Neutrophil (primary cell): Measurements from ENCODE around the gene EXOC4.
A peak's percentile ranks its signal among the peaks of the same experiment; 100 is the strongest.

ENCODE experiments used
- H3K27ac ChIP-seq: fragments of 200-600 bp; sonication (generic); 2 replicates; pipeline ENCODE4 v1.5.1; 2016; ENCODE audit warnings: mild to moderate bottlenecking, moderate library complexity
- H3K27me3 ChIP-seq: fragments of 200-600 bp; sonication (generic); 2 replicates; pipeline ENCODE4 v1.6.0; 2016; ENCODE audit warnings: mild to moderate bottlenecking
- H3K36me3 ChIP-seq: fragments of 200-600 bp; sonication (generic); 2 replicates; pipeline ENCODE4 v1.5.1; 2017
- H3K4me1 ChIP-seq, 2 experiments: fragments of 200-600 bp in 1 of 2; sonication (generic) in 1 of 2; 1 replicate in 1 of 2; 2 replicates in 1 of 2; pipeline versions ENCODE4 v1.5.1 to v1.6.1; 2013 to 2016; ENCODE audit warnings: low read depth in 1 of 2, low read length in 1 of 2, mild to moderate bottlenecking in 1 of 2, moderate library complexity in 1 of 2; ENCODE audit not compliant: control insufficient read depth in 1 of 2, insufficient read depth in 1 of 2
- H3K4me3 ChIP-seq, 2 experiments: fragments of 200-600 bp in 1 of 2; sonication (generic) in 1 of 2; 1 replicate in 1 of 2; 2 replicates in 1 of 2; pipeline ENCODE4 v1.5.1; 2013 to 2016; ENCODE audit warnings: low read depth in 1 of 2, low read length in 1 of 2, mild to moderate bottlenecking in 1 of 2, moderate library complexity in 1 of 2
- H3K9me3 ChIP-seq: fragments of 200-600 bp; sonication (generic); 2 replicates; pipeline ENCODE4 v1.5.1; 2016
- CTCF ChIP-seq: fragments of 200-600 bp; sonication (generic); IDR thresholded peaks from 2 replicates; pipeline ENCODE4 v1.5.1; 2016; ENCODE audit warnings: antibody characterized with exemption

The EXOC4 gene

DNA sequence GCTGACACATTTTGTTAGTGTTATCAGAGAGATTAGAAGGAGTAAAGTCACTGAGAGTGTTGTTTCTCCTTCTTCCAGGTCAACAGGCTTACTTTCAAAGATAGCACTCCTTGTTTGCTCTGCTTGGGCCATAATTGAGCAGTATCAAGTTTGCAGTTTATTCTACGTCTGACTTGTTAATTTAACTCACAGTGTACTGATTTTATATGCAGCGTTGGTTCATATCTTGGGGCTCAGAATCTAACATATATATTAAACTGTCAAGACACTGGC is 430.2 kb downstream of the EXOC4 start:
- Histone ChIP-seq H3K4me3 (no peak overlapping the region), H3K4me1 (peaks cover 0 to 4% of the 10 kb centered on the region in 2 experiments), H3K36me3 (no peaks in the 10 kb centered on the region), H3K27ac (no peak overlapping the region), H3K27me3 (no peaks in the 10 kb centered on the region), H3K9me3 (no peaks in the 10 kb centered on the region)
- no peak for TF ChIP-seq CTCF

DNA sequence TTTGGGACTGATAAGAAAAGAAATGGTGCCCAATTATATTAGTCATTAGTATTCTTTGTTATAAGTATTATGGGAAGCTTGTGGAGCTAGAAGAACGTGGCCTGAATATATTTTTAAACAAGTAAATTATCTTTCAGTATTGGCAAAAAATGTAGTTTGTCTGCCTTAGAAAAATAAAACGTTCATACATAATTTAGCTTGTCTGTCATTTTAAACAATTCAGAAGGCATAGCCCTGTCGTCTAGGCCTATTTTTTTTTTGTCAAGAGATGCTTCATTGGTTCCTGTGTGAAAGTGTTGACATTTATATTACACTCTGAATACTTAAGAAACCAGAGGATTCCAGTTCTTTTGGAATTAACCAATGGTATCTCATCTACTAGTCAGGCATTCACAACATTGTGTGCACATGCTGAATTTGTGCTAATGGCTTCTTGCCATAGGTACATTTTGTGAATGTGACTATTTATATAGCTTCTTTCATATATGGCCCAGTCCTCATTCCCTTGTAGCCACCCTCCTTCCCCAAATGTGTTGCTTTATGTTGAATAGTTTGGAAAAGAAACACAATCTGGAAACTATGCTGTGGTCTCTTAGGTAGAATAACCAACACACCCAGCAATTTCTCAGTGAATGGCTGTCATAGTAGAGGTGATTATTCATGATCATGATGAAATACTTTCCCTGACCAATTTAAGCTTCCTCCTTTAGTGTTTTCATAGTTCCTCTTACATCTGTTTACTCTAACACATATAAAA is 435.8 kb downstream of the EXOC4 start:
- Histone ChIP-seq H3K36me3 (no peaks in the 10 kb centered on the region), H3K27ac (peak overlapping the region; percentile 91), H3K4me3 (peak overlapping the region in 1 of 2 experiments; percentile 22), H3K4me1 (peaks cover 19 to 29% of the 10 kb centered on the region in 2 experiments), H3K27me3 (no peaks in the 10 kb centered on the region), H3K9me3 (no peaks in the 10 kb centered on the region)
- TF ChIP-seq CTCF, result no peak

DNA sequence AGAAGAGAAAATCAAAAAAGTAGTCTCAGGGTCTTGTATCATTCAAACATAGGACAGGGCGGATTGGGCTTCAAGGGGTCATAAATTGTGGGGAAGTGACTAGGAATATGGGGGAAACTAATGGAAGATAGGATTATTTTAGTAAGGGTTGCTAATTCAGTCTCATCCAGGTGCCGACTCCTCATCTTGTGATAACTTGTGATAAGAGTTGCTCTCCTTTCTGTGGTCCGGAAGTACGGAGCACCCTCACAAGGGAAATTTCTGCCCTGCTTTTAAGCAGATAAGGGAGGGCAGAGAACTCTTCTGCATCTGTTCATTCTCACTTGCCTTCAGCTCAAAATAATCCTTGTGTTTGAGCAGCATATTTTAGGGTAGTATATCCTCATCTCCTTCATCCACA is 437.9 kb downstream of the EXOC4 start:
- H3K27ac ChIP-seq, result no peak overlapping the region
- H3K9me3 ChIP-seq, result no peaks in the 10 kb centered on the region
- TF ChIP-seq CTCF, result no peak
- H3K27me3 ChIP-seq, result no peaks in the 10 kb centered on the region
- no peak overlapping the region for H3K4me3 ChIP-seq
- peaks cover 30 to 43% of the 10 kb centered on the region in 2 experiments for H3K4me1 ChIP-seq
- no peaks in the 10 kb centered on the region for H3K36me3 ChIP-seq

- Histone ChIP-seq H3K27ac (no peak overlapping the region), H3K4me1 (peaks cover 30 to 43% of the 10 kb centered on the region in 2 experiments), H3K4me3 (no peak overlapping the region), H3K27me3 (no peaks in the 10 kb centered on the region), H3K9me3 (no peaks in the 10 kb centered on the region), H3K36me3 (no peaks in the 10 kb centered on the region)
- no peak for TF ChIP-seq CTCF
Measured at GRCh38 chr7:133691727-133692610, 439.1 kb downstream of the EXOC4 start.

- no peaks in the 10 kb centered on the region for H3K27me3 ChIP-seq
- no peaks in the 10 kb centered on the region for H3K36me3 ChIP-seq
- peaks cover 30 to 37% of the 10 kb centered on the region in 2 experiments for H3K4me1 ChIP-seq
- no peak for TF ChIP-seq CTCF
- no peak overlapping the region for H3K27ac ChIP-seq
- no peaks in the 10 kb centered on the region for H3K9me3 ChIP-seq
- H3K4me3 ChIP-seq, result no peak overlapping the region
Measured at GRCh38 chr7:133693281-133693680, 440.4 kb downstream of the EXOC4 start.
